Trophoblast cell (in vitro differentiated cells and primary cell): ENCODE measurements around the gene COBLL1.
A peak's percentile ranks its signal among the peaks of the same experiment; 100 is the strongest.

ENCODE experiments used
- DNase-seq, 2 donors: peaks; one replicate each; pipeline ENCODE4 v3.0.0-alpha.2; 2016
- H2AFZ ChIP-seq: 2 replicates; pipeline ENCODE4 v1.6.1; 2013; ENCODE audit warnings: low read length, moderate library complexity, mild to moderate bottlenecking; ENCODE audit not compliant: insufficient read depth, poor library complexity
- H2AK5ac ChIP-seq: 2 replicates; pipeline ENCODE4 v1.6.1; 2013; ENCODE audit warnings: mild to moderate bottlenecking, low read length
- H2BK120ac ChIP-seq: 2 replicates; pipeline ENCODE4 v1.6.1; 2013; ENCODE audit warnings: low read length, mild to moderate bottlenecking, moderate library complexity; ENCODE audit not compliant: insufficient read depth, poor library complexity
- H2BK12ac ChIP-seq: 2 replicates; pipeline ENCODE4 v1.6.1; 2013; ENCODE audit warnings: mild to moderate bottlenecking, low read length, moderate library complexity
- H2BK5ac ChIP-seq: 2 replicates; pipeline ENCODE4 v1.6.1; 2013; ENCODE audit warnings: low read length, low read depth, moderate library complexity, mild to moderate bottlenecking; ENCODE audit not compliant: poor library complexity
- H3K14ac ChIP-seq: 2 replicates; pipeline ENCODE4 v1.6.1; 2013; ENCODE audit warnings: mild to moderate bottlenecking, low read length
- H3K18ac ChIP-seq: 2 replicates; pipeline ENCODE4 v1.6.1; 2013; ENCODE audit warnings: mild to moderate bottlenecking, low read length
- H3K23ac ChIP-seq: 2 replicates; pipeline ENCODE4 v1.6.1; 2013; ENCODE audit warnings: low read length
- H3K27ac ChIP-seq: 2 replicates; pipeline ENCODE4 v1.5.1; 2013; ENCODE audit warnings: low read depth, mild to moderate bottlenecking, inconsistent platforms, low read length, moderate library complexity
- H3K27me3 ChIP-seq: 2 replicates; pipeline ENCODE4 v1.6.1; 2013; ENCODE audit warnings: inconsistent platforms, mild to moderate bottlenecking, low read length, moderate library complexity; ENCODE audit not compliant: insufficient read depth
- H3K36me3 ChIP-seq, 2 experiments: 1 replicate in 1 of 2; 2 replicates in 1 of 2; pipeline ENCODE4 v1.6.1; 2013; ENCODE audit warnings: low read length in 2 of 2, mild to moderate bottlenecking in 2 of 2, moderate library complexity in 1 of 2; ENCODE audit not compliant: insufficient read depth in 2 of 2, control insufficient read depth in 1 of 2
- H3K4ac ChIP-seq: 2 replicates; pipeline ENCODE4 v1.6.1; 2013; ENCODE audit warnings: low read depth, mild to moderate bottlenecking, low read length, moderate library complexity
- H3K4me1 ChIP-seq, 2 experiments: 1 replicate in 1 of 2; 2 replicates in 1 of 2; pipeline ENCODE4 v1.6.1; 2013; ENCODE audit warnings: low read length in 2 of 2, mild to moderate bottlenecking in 2 of 2, moderate library complexity in 1 of 2; ENCODE audit not compliant: insufficient read depth in 2 of 2, control insufficient read depth in 1 of 2
- H3K4me2 ChIP-seq: 2 replicates; pipeline ENCODE4 v1.6.1; 2013; ENCODE audit warnings: inconsistent platforms, mild to moderate bottlenecking, low read length, moderate library complexity
- H3K4me3 ChIP-seq: 2 replicates; pipeline ENCODE4 v1.5.1; 2013; ENCODE audit warnings: mild to moderate bottlenecking, low read depth, low read length, inconsistent platforms
- H3K79me1 ChIP-seq: one replicate; pipeline ENCODE4 v1.6.1; 2013; ENCODE audit warnings: low read length
- H3K79me2 ChIP-seq: 2 replicates; pipeline ENCODE4 v1.6.1; 2013; ENCODE audit warnings: low read length, mild to moderate bottlenecking; ENCODE audit not compliant: control insufficient read depth, insufficient read depth, poor library complexity
- H3K9ac ChIP-seq: 2 replicates; pipeline ENCODE4 v1.6.1; 2013; ENCODE audit warnings: mild to moderate bottlenecking, low read length
- H3K9me3 ChIP-seq: 2 replicates; pipeline ENCODE4 v1.6.1; 2013; ENCODE audit warnings: low read depth, mild to moderate bottlenecking, control low read depth, inconsistent platforms, low read length; ENCODE audit not compliant: insufficient read depth
- H4K12ac ChIP-seq: 2 replicates; pipeline ENCODE4 v1.6.1; 2013; ENCODE audit warnings: low read depth, mild to moderate bottlenecking, low read length, moderate library complexity
- H4K8ac ChIP-seq: 2 replicates; pipeline ENCODE4 v1.6.1; 2013; ENCODE audit warnings: low read depth, mild to moderate bottlenecking, low read length, moderate library complexity
- H4K91ac ChIP-seq: one replicate; pipeline ENCODE4 v1.6.1; 2013; ENCODE audit warnings: low read depth, mild to moderate bottlenecking, low read length, moderate library complexity
- WGBS: extraction: QIAGEN DNeasy Blood & Tissue Kit; methylation state at CpG from one replicate; pipeline ENCODE4 v1.1.7; 2013; ENCODE audit warnings: missing lambda C conversion rate; ENCODE audit not compliant: insufficient read length, insufficient coverage; ENCODE audit errors: extremely low coverage; 5-methylcytosine and 5-hydroxymethylcytosine counted together

COBLL1 gene

DNA sequence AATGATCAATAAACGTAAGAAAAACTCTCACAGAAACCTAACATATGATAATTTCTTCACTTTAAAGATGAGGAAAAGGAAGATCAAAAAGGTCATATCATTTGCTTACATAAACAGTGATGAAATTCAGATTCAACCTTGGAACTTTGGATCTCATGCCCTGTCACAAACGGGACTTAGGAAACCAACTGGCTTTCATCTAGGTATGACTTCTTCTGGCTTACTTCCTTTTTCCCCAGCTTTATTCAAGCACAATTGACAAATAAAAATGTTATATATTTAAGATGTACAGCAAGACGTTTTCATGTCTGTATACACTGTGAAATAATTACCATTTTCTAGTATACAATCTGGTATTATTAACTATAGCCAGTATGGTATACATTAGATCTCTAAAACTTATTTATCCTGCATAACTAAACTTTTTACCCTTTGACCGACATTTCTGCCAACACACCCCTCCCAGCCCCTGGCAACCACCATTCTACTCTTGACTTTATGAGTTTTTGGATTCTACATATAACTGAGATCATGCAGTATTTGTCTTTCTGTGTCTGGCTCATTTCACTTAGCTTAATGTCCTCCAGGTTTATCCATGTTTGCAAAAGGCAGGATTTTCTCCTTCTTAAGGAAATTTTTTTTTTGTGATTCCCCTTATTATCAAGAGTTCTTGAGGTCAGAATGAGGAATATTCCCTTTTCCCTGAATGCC lies 46.0 kb upstream of the COBLL1 start:
- no CpG with 5 or more reads among the region's 4 CpGs for WGBS
- Histone ChIP-seq H2BK5ac (no peak overlapping the region), H3K4me3 (no peak overlapping the region), H3K36me3 (no peaks in the 10 kb centered on the region), H3K27ac (no peak overlapping the region), H4K12ac (no peak overlapping the region), H3K18ac (no peak overlapping the region), H3K4me2 (no peak overlapping the region), H4K8ac (no peak overlapping the region), H4K91ac (no peak overlapping the region), H3K4me1 (no peaks in the 10 kb centered on the region), H3K4ac (no peak overlapping the region), H2AK5ac (no peak overlapping the region), H2BK120ac (no peak overlapping the region), H3K9me3 (no peaks in the 10 kb centered on the region), H3K27me3 (no peaks in the 10 kb centered on the region), H3K14ac (no peak overlapping the region), H3K79me1 (no peaks in the 10 kb centered on the region), H3K23ac (no peak overlapping the region), H2BK12ac (no peak overlapping the region), H3K79me2 (no peaks in the 10 kb centered on the region), H3K9ac (no peak overlapping the region), H2AFZ (no peak overlapping the region)
- no peak for DNase-seq

DNA sequence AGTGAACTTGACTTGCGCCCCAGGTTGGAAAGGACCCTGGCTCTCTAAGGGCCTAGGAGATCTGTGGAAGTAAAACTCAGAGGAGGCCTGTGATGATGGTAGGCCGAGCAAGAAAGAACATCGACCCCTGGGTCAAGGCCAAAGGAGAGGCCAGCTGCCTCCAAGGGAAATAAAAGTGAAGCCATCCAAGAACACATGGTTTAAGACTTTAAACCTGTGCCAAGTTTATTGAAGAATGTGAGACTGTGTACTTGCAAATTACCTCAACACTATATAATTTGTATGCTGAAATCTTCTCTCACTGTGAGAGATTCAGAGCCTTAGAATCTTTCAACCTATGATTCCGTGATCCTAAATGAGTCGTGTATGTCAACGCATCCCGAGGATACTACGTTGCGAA lies 40.7 kb upstream of the COBLL1 start:
- H3K27me3 ChIP-seq, result no peaks in the 10 kb centered on the region
- no peak overlapping the region for H3K4ac ChIP-seq
- WGBS, result no CpG with 5 or more reads among the region's 9 CpGs
- no peaks in the 10 kb centered on the region for H3K4me1 ChIP-seq
- H2AK5ac ChIP-seq, result no peak overlapping the region
- no peak overlapping the region for H3K9ac ChIP-seq
- no peak overlapping the region for H2BK5ac ChIP-seq
- H3K14ac ChIP-seq, result no peak overlapping the region
- no peak overlapping the region for H4K12ac ChIP-seq
- no peak overlapping the region for H4K8ac ChIP-seq
- peaks cover 2% of the 10 kb centered on the region for H3K79me1 ChIP-seq
- H3K36me3 ChIP-seq, result no peaks in the 10 kb centered on the region
- H2AFZ ChIP-seq, result no peak overlapping the region
- H3K79me2 ChIP-seq, result peaks cover 2% of the 10 kb centered on the region
- DNase-seq, result no peak
- no peak overlapping the region for H2BK12ac ChIP-seq
- H2BK120ac ChIP-seq, result no peak overlapping the region
- no peaks in the 10 kb centered on the region for H3K9me3 ChIP-seq
- H3K18ac ChIP-seq, result no peak overlapping the region
- H3K27ac ChIP-seq, result no peak overlapping the region
- no peak overlapping the region for H3K4me3 ChIP-seq
- H3K4me2 ChIP-seq, result no peak overlapping the region
- H4K91ac ChIP-seq, result no peak overlapping the region
- no peak overlapping the region for H3K23ac ChIP-seq

DNA sequence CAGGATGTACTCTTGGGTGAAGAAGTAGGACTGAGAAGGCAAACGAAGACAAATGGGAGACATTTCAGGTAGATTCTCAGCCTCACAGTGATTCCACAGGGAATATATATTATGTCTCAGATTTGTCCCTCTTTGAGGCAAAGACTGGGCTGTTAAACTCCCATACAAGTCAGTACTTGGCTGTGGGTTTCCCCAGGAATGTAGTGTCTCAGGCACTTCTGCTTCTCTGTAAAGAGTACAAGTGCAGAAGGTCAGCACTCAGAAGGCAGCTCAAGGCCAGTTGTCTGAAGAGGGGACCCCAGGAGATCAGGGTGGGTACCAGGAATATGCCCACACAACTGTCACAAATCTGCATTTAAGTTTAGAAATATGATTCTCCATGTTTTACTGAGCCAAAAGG lies 39.9 kb upstream of the COBLL1 start:
- H3K36me3 ChIP-seq, result no peaks in the 10 kb centered on the region
- H3K9me3 ChIP-seq, result no peaks in the 10 kb centered on the region
- H3K4me1 ChIP-seq, result no peaks in the 10 kb centered on the region
- H3K79me1 ChIP-seq, result peaks cover 3% of the 10 kb centered on the region
- no peak overlapping the region for H2AK5ac ChIP-seq
- H3K9ac ChIP-seq, result no peak overlapping the region
- no peak overlapping the region for H4K8ac ChIP-seq
- no peak overlapping the region for H4K91ac ChIP-seq
- no peak overlapping the region for H2BK120ac ChIP-seq
- H3K23ac ChIP-seq, result no peak overlapping the region
- no peak for DNase-seq
- WGBS, result no CpG with 5 or more reads among the region's 1 CpG
- H3K4me3 ChIP-seq, result no peak overlapping the region
- H2BK5ac ChIP-seq, result no peak overlapping the region
- no peak overlapping the region for H2BK12ac ChIP-seq
- H3K27me3 ChIP-seq, result no peaks in the 10 kb centered on the region
- no peak overlapping the region for H3K4me2 ChIP-seq
- H2AFZ ChIP-seq, result no peak overlapping the region
- H3K14ac ChIP-seq, result no peak overlapping the region
- H3K27ac ChIP-seq, result no peak overlapping the region
- no peak overlapping the region for H4K12ac ChIP-seq
- H3K4ac ChIP-seq, result no peak overlapping the region
- peaks cover 2% of the 10 kb centered on the region for H3K79me2 ChIP-seq
- H3K18ac ChIP-seq, result no peak overlapping the region

DNA sequence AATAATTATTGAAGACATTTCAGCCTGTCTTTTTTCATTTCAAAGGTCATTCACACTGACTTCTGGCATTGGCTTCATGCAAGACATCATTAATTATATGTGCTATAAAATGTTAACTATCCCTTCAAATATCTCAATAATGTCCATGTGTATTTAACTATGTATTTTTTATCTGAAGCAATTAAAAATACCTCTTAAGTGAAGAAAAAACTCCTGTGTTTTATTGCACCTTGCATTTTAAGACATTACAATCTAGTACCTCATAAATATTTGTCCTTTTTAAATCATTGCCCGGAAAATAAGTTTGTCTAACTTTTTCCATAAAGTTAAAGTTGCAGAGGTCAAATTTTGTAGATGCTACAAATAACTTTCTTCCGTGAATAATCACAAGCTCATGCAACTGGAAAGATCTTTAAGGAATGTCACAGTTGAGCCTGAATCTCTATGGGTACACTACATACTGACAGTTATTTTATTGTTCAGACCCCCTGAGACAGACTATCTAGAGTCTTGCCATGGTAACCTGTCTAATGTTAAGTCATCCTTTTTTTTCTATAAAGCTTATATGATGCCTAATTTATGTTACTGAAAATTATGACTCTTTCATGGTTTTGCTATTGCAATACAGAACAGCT lies 38.4 kb upstream of the COBLL1 start:
- H3K9ac ChIP-seq, result no peak overlapping the region
- H3K23ac ChIP-seq, result no peak overlapping the region
- WGBS, result no CpG with 5 or more reads among the region's 2 CpGs

More for the DNA sequence above, 38.4 kb upstream of the COBLL1 start:
- no peak overlapping the region for H2BK5ac ChIP-seq
- no peaks in the 10 kb centered on the region for H3K27me3 ChIP-seq
- no peak overlapping the region for H3K4me2 ChIP-seq
- H2BK12ac ChIP-seq, result no peak overlapping the region
- DNase-seq, result peak in 1 of 2 donors; percentile 52
- H3K14ac ChIP-seq, result no peak overlapping the region
- H4K12ac ChIP-seq, result no peak overlapping the region
- H3K4me1 ChIP-seq, result no peaks in the 10 kb centered on the region
- no peak overlapping the region for H2BK120ac ChIP-seq
- H3K18ac ChIP-seq, result no peak overlapping the region
- no peak overlapping the region for H3K27ac ChIP-seq
- H4K8ac ChIP-seq, result no peak overlapping the region
- no peak overlapping the region for H3K4me3 ChIP-seq
- no peaks in the 10 kb centered on the region for H3K9me3 ChIP-seq
- peaks cover 2% of the 10 kb centered on the region for H3K79me2 ChIP-seq
- no peak overlapping the region for H4K91ac ChIP-seq
- no peaks in the 10 kb centered on the region for H3K36me3 ChIP-seq
- H3K4ac ChIP-seq, result no peak overlapping the region
- H3K79me1 ChIP-seq, result peaks cover 3% of the 10 kb centered on the region
- no peak overlapping the region for H2AFZ ChIP-seq
- H2AK5ac ChIP-seq, result no peak overlapping the region
